SU-DHL-6 (cell line): ENCODE measurements around the gene HAUS5.

Experiments
- CTCF ChIP-seq: fragments of 200-600 bp; sonication (generic); IDR thresholded peaks from one replicate; pipeline ENCODE4 v1.5.1; 2017; ENCODE audit warnings: antibody characterized with exemption, mild to moderate bottlenecking, low read length, moderate library complexity; ENCODE audit not compliant: insufficient read depth, poor library complexity, severe bottlenecking
- EZH2phosphoT487 ChIP-seq: fragments of 200-600 bp; sonication (generic), shearing (Covaris generic); conservative IDR thresholded peaks from 2 replicates; pipeline ENCODE4 v1.6.1; 2018; ENCODE audit warnings: mild to moderate bottlenecking, antibody characterized with exemption, low read length, moderate library complexity, mixed read lengths

GRCh38 chr19:35621708-35622107, 9.2 kb downstream of the HAUS5 start:
- TF ChIP-seq CTCF (no peak), EZH2phosphoT487 (no peak)
